Stimulated activated CD4-positive, alpha-beta T cell treated with anti-CD3 and anti-CD28 coated beads, TNF-alpha, amount 100 ng/mL, for 4 hours (primary cell): ENCODE results near the gene CLDN16.

Experiments used
- DNase-seq, 3 experiments: peaks; one replicate each; pipeline ENCODE4 v3.0.0-alpha.2; 2020; ENCODE audit warnings: low read depth in 3 of 3

CLDN16 gene

GRCh38 chr3:190380184-190380583 lies 7.8 kb upstream of the CLDN16 start:
- no peak for DNase-seq

- DNase-seq = no peak
Measured at GRCh38 chr3:190381441-190381840, 6.5 kb upstream of the CLDN16 start.

DNA sequence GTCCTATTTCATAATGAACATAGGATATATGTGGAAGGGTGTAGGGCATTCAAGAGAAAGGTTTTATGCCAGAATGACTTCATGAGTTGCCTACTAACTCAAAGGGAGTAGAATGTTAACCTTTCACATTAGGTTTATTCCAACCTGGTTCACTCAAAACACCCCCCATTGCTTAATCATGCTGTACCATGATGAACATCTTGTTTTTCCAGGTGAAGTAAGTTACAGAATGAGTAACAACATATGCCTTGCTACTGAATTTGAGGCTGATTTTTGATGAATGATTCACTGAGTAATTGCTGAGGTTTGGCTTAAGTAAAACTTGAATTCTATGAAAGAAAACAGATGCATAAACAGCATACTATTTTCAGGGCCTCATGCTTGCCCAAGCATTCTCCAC lies 5.9 kb upstream of the CLDN16 start:
- DNase-seq = no peak

DNA sequence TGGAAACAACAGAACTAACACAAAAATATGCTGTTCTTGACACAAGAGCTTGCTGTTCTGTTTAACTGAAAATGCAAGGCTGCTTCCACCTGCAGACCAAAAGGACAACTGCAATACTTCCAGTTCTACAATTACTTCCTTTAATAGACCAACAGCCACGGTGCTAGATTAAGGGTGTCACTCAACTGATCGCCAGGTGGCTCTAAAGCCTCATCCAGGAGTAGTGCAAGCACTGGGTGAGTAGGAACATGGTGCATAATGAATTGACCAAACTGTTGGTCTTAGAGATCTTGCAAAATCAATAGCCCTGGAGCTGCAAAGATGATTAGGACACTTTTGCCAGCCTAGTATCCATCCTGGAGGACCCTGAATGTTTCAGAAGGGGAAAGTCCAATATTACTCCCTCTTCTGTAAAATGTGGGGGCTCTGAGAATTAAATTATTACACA lies 3.6 kb upstream of the CLDN16 start:
- no peak for DNase-seq

DNA sequence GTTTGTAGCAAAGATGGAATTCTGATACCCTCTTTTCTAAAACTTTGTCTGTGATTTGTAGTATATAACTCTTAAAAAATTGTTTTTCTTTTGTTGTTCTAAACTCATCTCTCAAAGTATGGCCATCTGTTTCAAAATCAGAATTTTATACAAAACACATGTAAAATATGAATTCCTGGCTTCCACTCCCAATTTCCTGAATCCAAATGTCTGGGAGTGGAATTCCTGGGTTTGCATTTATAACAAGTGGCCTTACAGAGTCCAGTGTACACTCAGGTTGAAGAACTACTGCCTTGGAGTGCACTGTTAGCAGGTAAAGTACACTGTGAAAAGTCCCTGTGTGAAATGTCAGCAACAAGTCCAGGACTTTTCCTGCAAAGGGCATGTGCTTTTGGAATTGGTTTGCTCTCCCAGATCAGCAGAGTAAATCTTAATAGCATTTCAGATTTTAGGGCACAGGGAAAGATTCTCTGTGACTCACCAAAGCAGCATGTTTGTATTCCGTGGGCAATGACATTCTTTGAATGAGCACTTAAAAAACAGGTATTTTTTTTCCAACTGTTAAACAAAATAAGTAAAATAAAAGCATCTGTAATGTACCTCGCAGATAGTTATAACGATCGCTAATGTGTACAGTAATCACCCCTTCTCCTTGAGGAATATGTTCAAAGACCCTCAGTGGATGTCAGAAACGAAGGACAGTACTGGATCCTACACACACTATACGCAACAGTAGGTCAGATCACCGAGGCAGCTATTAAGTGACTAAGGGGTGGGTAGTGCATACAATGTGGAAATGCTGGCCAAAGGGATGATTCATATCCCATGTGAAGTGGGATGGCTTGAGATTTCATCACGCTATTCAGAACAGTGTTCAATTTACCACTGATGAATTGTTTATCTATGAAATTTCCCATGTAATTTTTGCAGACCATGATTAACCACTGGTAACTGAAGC lies 2.0 kb upstream of the CLDN16 start:
- no peak for DNase-seq

GRCh38 chr3:190388703-190389102 lies 740 bp downstream of the CLDN16 start:
- DNase-seq = no peak

- no peak for DNase-seq
Measured at GRCh38 chr3:190396001-190396400, 8.0 kb downstream of the CLDN16 start.

GRCh38 chr3:190397889-190398288 lies 9.9 kb downstream of the CLDN16 start:
- no peak for DNase-seq

GRCh38 chr3:190399677-190400076 lies 11.7 kb downstream of the CLDN16 start:
- DNase-seq = no peak

DNA sequence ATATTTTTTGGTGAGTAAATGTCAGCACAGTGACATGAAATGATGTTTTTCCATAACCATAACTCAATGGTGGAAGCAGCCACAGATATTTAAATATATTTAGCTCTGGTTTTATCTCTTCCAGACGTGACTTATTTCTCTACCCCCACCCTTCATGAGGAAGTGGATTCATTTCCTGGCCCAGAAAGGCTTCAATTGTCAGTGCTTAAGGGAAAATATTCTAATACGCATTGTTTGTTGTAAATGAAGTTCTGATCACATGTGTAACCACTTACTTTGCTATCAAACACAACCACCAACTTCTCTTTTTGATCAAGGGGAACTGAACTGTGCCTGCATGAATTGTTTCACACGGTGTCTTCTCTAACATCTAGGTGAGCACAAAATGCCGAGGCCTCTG lies 14.0 kb downstream of the CLDN16 start:
- DNase-seq = no peak

GRCh38 chr3:190404715-190405114 lies 16.8 kb downstream of the CLDN16 start:
- no peak for DNase-seq

DNA sequence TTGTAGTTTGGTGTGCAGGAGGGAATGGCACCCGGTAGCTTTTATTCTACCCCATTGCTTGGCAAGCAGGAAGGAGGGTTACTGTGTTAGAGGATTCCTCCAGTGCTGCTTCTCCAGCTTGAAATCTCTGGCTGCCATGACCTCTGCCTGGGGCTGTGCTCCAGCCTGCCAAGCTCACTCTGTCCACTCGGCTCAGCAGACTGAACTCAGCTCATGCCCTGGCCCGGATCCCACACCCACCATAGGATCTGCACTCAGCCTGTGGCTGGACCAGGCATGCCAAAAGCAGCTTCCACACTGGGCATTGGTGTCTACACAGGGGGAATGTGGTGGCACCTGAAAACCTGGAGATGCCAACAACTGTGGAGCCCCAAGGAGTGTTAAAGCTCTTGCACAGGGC lies 26.3 kb downstream of the CLDN16 start:
- DNase-seq = no peak

DNA sequence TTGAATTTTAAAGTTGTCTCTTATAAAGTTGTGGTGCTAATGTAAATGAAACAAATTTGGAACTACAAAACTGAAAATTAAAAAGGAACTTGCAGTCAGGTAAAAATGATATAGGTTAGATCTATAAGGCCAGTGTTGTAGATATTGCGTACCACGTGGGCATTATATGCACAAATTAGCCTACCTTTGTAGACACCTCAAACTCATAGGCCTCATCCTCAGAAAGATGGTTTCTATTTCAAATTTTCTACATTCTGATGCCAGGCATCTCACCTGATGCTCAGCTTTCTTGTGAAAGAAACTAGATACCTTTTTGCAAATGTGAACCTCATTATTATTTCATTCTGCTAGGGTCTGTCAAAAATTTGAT lies 36.1 kb downstream of the CLDN16 start:
- DNase-seq = no peak

- peak in 1 of 3 experiments; percentile 4 for DNase-seq
Measured at GRCh38 chr3:190424478-190425439, 36.8 kb downstream of the CLDN16 start.

GRCh38 chr3:190425833-190426232 lies 37.9 kb downstream of the CLDN16 start:
- no peak for DNase-seq

DNA sequence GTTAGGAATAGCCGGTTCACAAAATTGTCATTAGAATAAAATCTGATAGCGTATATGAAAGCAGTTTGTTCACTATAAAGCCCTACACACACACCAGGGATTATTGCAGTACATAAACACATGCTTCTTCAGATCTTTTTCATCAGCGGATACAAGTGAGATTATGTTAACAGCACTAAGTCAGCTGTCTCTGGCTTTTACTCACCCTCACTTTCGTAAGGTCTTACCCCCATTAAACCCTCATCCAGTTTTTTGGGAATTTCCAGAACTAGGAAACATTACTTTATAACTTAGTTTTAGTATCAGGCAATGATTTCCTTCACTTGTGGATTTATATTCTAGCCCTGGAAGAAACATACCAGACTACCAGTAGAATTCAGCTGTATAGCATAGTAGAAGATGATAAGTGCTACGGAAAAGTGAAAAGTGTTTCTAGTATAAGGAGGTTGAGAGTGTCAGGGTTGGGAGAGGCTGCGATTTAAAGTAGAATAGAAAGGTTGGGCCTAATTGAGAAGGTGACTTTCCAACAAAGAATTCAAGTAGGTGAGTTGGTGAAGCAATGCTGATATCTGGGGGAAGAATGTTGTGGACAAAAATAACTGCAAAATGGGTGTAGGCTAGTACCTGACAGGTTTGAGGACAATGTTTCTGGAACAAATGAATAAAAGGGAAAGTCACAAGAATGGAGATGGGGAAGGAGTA lies 39.0 kb downstream of the CLDN16 start:
- DNase-seq = no peak

DNA sequence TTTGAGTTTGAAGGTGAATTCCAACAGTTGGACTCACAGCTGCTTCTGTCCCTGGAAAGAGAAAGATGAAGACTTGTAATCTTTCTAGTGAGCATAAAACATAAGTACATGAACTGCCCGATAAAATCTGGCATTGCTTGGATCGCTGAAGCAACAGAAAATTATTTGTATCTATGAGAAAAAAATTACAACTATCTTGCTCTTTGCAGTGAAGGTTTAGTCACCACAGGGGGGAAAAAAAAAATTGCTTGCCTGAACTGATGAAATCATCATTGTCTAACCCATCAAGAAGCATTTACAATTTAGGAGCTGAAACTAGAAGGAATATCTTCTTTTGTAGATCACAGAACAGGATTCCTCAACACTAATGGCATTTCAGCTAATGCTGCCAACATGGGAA lies 41.7 kb downstream of the CLDN16 start:
- no peak for DNase-seq

DNA sequence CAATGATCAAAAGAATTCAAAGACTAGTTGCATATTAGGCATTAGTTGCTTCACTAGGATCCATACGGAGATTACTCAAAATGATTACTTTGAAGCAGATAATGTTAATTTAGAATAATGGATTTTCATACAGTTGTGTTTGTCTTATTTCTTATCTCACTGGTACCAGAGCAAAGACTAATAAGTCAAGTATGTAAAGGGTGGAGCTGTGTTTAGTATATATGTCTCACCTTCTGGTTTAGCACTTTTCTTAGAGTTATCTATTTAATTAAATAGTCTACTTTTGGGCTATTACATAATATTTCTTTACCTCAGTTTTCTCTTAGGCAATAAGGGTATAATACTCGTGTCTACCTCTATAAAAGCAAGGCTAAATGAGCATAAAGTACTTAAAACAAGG lies 42.9 kb downstream of the CLDN16 start:
- no peak for DNase-seq

- no peak for DNase-seq
Measured at GRCh38 chr3:190432216-190432615, 44.3 kb downstream of the CLDN16 start.

- DNase-seq = no peak
Measured at GRCh38 chr3:190433626-190434025, 45.7 kb downstream of the CLDN16 start.

- DNase-seq = no peak
Measured at GRCh38 chr3:190435618-190436017, 47.7 kb downstream of the CLDN16 start.

DNA sequence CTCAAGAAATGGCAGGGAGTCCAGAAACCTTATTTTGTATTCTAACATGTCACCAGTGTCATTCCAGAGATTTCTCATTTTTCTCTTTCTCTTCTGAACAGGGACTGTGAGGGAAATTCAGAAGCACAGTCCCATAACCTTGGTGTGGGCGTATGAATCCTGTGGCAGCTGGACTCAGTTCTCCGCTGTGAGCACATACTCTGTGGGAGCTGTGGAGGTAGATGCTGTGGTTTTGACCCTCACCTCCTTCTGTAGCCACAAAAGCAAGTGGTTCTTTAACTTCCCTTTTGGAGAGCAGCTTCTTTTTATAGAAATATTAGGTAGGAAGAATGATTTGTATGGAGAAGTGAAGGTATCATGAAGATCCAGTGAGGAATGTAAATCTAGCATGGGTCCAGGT lies 48.4 kb downstream of the CLDN16 start:
- no peak for DNase-seq
